HUES6 (cell line): ENCODE results near the gene LRRC14B.

Experiments used
- H3K27ac ChIP-seq: 2 replicates; pipeline ENCODE4 v1.7.0; 2013; ENCODE audit warnings: low read depth, mild to moderate bottlenecking, low read length, inconsistent platforms
- H3K27me3 ChIP-seq: 2 replicates; pipeline ENCODE4 v1.6.1; 2013; ENCODE audit warnings: low read length; ENCODE audit not compliant: control insufficient read depth, insufficient read depth
- H3K36me3 ChIP-seq: 2 replicates; pipeline ENCODE4 v1.6.1; 2013; ENCODE audit warnings: low read length; ENCODE audit not compliant: control insufficient read depth, insufficient read depth
- H3K4me1 ChIP-seq: 2 replicates; pipeline ENCODE4 v1.6.1; 2013; ENCODE audit warnings: low read length; ENCODE audit not compliant: control insufficient read depth, insufficient read depth
- H3K4me3 ChIP-seq: 2 replicates; pipeline ENCODE4 v1.5.1; 2013; ENCODE audit warnings: low read depth, low read length
- H3K9ac ChIP-seq: one replicate; pipeline ENCODE4 v1.6.1; 2013; ENCODE audit warnings: mild to moderate bottlenecking, low read length
- H3K9me3 ChIP-seq: 2 replicates; pipeline ENCODE4 v1.6.1; 2013; ENCODE audit warnings: low read depth, low read length; ENCODE audit not compliant: control insufficient read depth, insufficient read depth

Gene LRRC14B

GRCh38 chr5:191036-191948, at the start of gene LRRC14B:
Gene LRRC14B (plus strand): TSS chr5:191495. CDS start chr5:191539, 44 bp downstream.
- Histone ChIP-seq H3K4me1 (peaks cover 12% of the 10 kb centered on the region), H3K36me3 (no peaks in the 10 kb centered on the region), H3K4me3 (no peak within 1 kb of the TSS), H3K9me3 (no peaks in the 10 kb centered on the region), H3K27ac (no peak within 1 kb of the TSS), H3K27me3 (no peaks in the 10 kb centered on the region), H3K9ac (no peak within 1 kb of the TSS)

GRCh38 chr5:141761-142160, 49.5 kb upstream of the LRRC14B start:
- peaks cover 2% of the 10 kb centered on the region for H3K9me3 ChIP-seq
- H3K36me3 ChIP-seq, result peaks cover 51% of the 10 kb centered on the region
- H3K27me3 ChIP-seq, result no peaks in the 10 kb centered on the region
- H3K4me1 ChIP-seq, result peaks cover 18% of the 10 kb centered on the region
- H3K27ac ChIP-seq, result no peak overlapping the region
- no peak overlapping the region for H3K9ac ChIP-seq
- H3K4me3 ChIP-seq, result no peak overlapping the region

DNA sequence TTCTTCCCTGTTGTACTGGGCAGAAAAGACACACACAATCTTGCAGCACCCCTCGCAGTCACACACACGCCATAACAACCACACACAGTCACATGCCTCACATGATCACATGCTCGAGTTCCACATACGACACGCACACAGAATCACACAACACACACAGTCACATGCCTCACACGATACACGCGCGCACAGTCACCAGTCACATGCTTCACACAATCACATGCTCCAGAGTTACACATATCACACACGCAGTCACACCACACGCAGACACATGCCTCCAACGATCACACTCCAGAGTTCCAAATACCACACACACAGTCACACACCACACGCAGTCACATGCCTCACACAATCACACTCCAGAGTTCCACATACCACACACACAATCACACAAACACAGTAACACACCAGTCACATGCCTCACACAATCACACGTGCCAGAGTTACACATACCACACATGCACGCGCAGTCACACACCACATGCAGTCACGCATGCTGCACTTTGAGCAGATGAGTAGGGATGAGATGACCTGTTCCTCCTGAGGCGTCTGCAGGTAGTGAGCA, 49.0 kb upstream of the LRRC14B start:
- Histone ChIP-seq H3K4me3 (no peak overlapping the region), H3K27ac (no peak overlapping the region), H3K4me1 (peaks cover 18% of the 10 kb centered on the region), H3K27me3 (no peaks in the 10 kb centered on the region), H3K9ac (no peak overlapping the region), H3K9me3 (peaks cover 8% of the 10 kb centered on the region), H3K36me3 (peaks cover 57% of the 10 kb centered on the region)

GRCh38 chr5:143041-143440, 48.3 kb upstream of the LRRC14B start:
- Histone ChIP-seq H3K36me3 (peaks cover 64% of the 10 kb centered on the region), H3K27ac (no peak overlapping the region), H3K4me3 (no peak overlapping the region), H3K9ac (no peak overlapping the region), H3K9me3 (peaks cover 14% of the 10 kb centered on the region), H3K27me3 (no peaks in the 10 kb centered on the region), H3K4me1 (peaks cover 13% of the 10 kb centered on the region)

DNA sequence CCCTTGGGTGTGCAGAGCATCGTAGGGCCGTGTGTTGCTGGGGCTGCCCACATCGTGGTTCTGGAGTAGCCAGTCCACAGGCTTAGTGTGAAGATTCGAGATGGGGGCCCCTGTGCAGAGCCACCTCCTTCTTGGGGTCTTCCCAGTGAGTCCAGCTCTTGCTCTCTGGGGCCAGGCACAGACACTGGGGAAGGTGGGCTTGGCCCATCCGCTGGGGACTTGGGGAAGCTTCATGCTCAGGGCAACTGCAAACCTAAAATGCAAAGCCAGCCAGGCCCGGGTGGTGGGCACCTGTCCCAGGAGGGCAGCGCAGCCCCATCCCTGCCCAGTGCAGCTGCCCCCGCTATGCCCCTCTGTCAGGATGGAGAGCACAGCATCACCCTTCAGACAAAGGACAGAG, 46.4 kb upstream of the LRRC14B start:
- peaks cover 15% of the 10 kb centered on the region for H3K9me3 ChIP-seq
- H3K9ac ChIP-seq, result no peak overlapping the region
- no peaks in the 10 kb centered on the region for H3K4me1 ChIP-seq
- no peaks in the 10 kb centered on the region for H3K27me3 ChIP-seq
- H3K4me3 ChIP-seq, result no peak overlapping the region
- no peak overlapping the region for H3K27ac ChIP-seq
- H3K36me3 ChIP-seq, result peaks cover 65% of the 10 kb centered on the region

GRCh38 chr5:145585-146323, 45.5 kb upstream of the LRRC14B start:
- no peak overlapping the region for H3K27ac ChIP-seq
- peaks cover 15% of the 10 kb centered on the region for H3K9me3 ChIP-seq
- H3K4me3 ChIP-seq, result no peak overlapping the region
- no peak overlapping the region for H3K9ac ChIP-seq
- no peaks in the 10 kb centered on the region for H3K27me3 ChIP-seq
- peaks cover 66% of the 10 kb centered on the region for H3K36me3 ChIP-seq
- no peaks in the 10 kb centered on the region for H3K4me1 ChIP-seq

- Histone ChIP-seq H3K4me3 (no peak overlapping the region), H3K36me3 (peaks cover 64% of the 10 kb centered on the region), H3K4me1 (no peaks in the 10 kb centered on the region), H3K9ac (no peak overlapping the region), H3K27ac (no peak overlapping the region), H3K9me3 (peaks cover 15% of the 10 kb centered on the region), H3K27me3 (no peaks in the 10 kb centered on the region)
These were observed 43.5 kb upstream of the LRRC14B start for GRCh38 chr5:147751-148150.

GRCh38 chr5:149745-150485, 41.4 kb upstream of the LRRC14B start:
- no peaks in the 10 kb centered on the region for H3K27me3 ChIP-seq
- no peaks in the 10 kb centered on the region for H3K4me1 ChIP-seq
- no peak overlapping the region for H3K27ac ChIP-seq
- H3K36me3 ChIP-seq, result peaks cover 62% of the 10 kb centered on the region
- no peak overlapping the region for H3K4me3 ChIP-seq
- H3K9ac ChIP-seq, result no peak overlapping the region
- H3K9me3 ChIP-seq, result peaks cover 15% of the 10 kb centered on the region

DNA sequence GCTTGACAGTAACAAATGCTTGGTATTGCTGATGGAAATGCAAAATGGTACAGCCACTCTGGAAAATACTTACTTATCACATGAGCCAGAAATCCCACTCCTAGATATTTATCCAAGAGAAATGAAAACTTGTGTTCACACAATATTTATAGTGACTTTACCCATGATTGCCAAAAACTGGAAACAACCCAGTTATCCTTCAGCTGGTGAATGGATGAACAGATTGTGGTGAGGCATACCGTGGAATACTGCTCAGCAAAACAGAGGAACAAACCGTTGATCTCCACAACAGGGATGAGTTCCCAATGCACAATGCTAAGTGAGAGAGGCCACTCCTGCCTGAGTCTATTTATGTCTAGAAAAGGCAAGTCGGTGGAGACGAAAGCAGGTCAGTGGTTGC, 40.5 kb upstream of the LRRC14B start:
- Histone ChIP-seq H3K4me3 (no peak overlapping the region), H3K27me3 (no peaks in the 10 kb centered on the region), H3K9me3 (peaks cover 15% of the 10 kb centered on the region), H3K4me1 (no peaks in the 10 kb centered on the region), H3K36me3 (peaks cover 63% of the 10 kb centered on the region), H3K9ac (no peak overlapping the region), H3K27ac (no peak overlapping the region)

GRCh38 chr5:152077-152476, 39.2 kb upstream of the LRRC14B start:
- H3K4me1 ChIP-seq, result no peaks in the 10 kb centered on the region
- no peak overlapping the region for H3K27ac ChIP-seq
- peaks cover 65% of the 10 kb centered on the region for H3K36me3 ChIP-seq
- H3K9ac ChIP-seq, result no peak overlapping the region
- no peak overlapping the region for H3K4me3 ChIP-seq
- no peaks in the 10 kb centered on the region for H3K27me3 ChIP-seq
- peaks cover 10% of the 10 kb centered on the region for H3K9me3 ChIP-seq
